ENCODE measurements around the gene TUBB3. TPM values are rescaled to one million over a fixed set of nuclear protein-coding genes. Genes with fewer than 3 reads are reported as not detected.

The TUBB3 gene
- total and polyA plus RNA-seq, 2 experiments from 2014 or later, result 4.6 to 7.5 TPM

GRCh38 chr16:89949121-89949742, 26.1 kb downstream of the TUBB3 start:
- no peak overlapping the region for H3K27ac ChIP-seq
- TF ChIP-seq CTCF (IDR thresholded peaks at IDR 0.05; ENCODE audit: low read depth, low read length), result no peak

GRCh38 chr16:89949756-89950155, 26.6 kb downstream of the TUBB3 start:
- H3K4me3 ChIP-seq, result peak overlapping the region; percentile 52

More at GRCh38 chr16:89949121-89949742, 26.1 kb downstream of the TUBB3 start:
- peaks cover 4% of the 10 kb centered on the region for H3K4me1 ChIP-seq (ENCODE audit: low read depth)
- H3K27me3 ChIP-seq, result peaks cover 45% of the 10 kb centered on the region
- no peaks in the 10 kb centered on the region for H3K9me3 ChIP-seq (ENCODE audit: low read depth)
- no peaks in the 10 kb centered on the region for H3K36me3 ChIP-seq
- H3K4me3 ChIP-seq, result peak overlapping the region; percentile 52
- no peak for DNase-seq (ENCODE audit: low read depth in 1 of 2, low spot score in 1 of 2)

GRCh38 chr16:89951509-89951908, 28.4 kb downstream of the TUBB3 start:
- Histone ChIP-seq H3K27me3 (peaks cover 23% of the 10 kb centered on the region), H3K27ac (no peak overlapping the region), H3K4me1 (ENCODE audit: low read depth) (peaks cover 4% of the 10 kb centered on the region), H3K36me3 (no peaks in the 10 kb centered on the region), H3K9me3 (ENCODE audit: low read depth) (no peaks in the 10 kb centered on the region), H3K4me3 (no peak overlapping the region)
- DNase-seq (ENCODE audit: low read depth in 1 of 2, low spot score in 1 of 2), result no peak
- TF ChIP-seq CTCF (IDR thresholded peaks at IDR 0.05; ENCODE audit: low read depth, low read length), result no peak

More at GRCh38 chr16:89949756-89950155, 26.6 kb downstream of the TUBB3 start:
- Histone ChIP-seq H3K4me1 (ENCODE audit: low read depth) (peaks cover 4% of the 10 kb centered on the region), H3K9me3 (ENCODE audit: low read depth) (no peaks in the 10 kb centered on the region), H3K27ac (no peak overlapping the region), H3K36me3 (no peaks in the 10 kb centered on the region), H3K27me3 (peaks cover 40% of the 10 kb centered on the region)
- TF ChIP-seq CTCF (IDR thresholded peaks at IDR 0.05; ENCODE audit: low read depth, low read length), result no peak
- DNase-seq (ENCODE audit: low read depth in 1 of 2, low spot score in 1 of 2), result no peak

GRCh38 chr16:89952049-89952448, 28.9 kb downstream of the TUBB3 start:
- Histone ChIP-seq H3K27ac (no peak overlapping the region), H3K4me1 (ENCODE audit: low read depth) (peaks cover 4% of the 10 kb centered on the region), H3K9me3 (ENCODE audit: low read depth) (no peaks in the 10 kb centered on the region), H3K27me3 (peaks cover 17% of the 10 kb centered on the region), H3K36me3 (no peaks in the 10 kb centered on the region), H3K4me3 (no peak overlapping the region)
- no peak for DNase-seq (ENCODE audit: low read depth in 1 of 2, low spot score in 1 of 2)
- TF ChIP-seq CTCF (IDR thresholded peaks at IDR 0.05; ENCODE audit: low read depth, low read length), result no peak

GRCh38 chr16:89952551-89952950, 29.4 kb downstream of the TUBB3 start:
- DNase-seq (ENCODE audit: low read depth in 1 of 2, low spot score in 1 of 2), result no peak

More at GRCh38 chr16:89952551-89952950, 29.4 kb downstream of the TUBB3 start:
- no peak overlapping the region for H3K27ac ChIP-seq
- H3K9me3 ChIP-seq (ENCODE audit: low read depth), result no peaks in the 10 kb centered on the region
- H3K36me3 ChIP-seq, result peaks cover 3% of the 10 kb centered on the region
- peaks cover 12% of the 10 kb centered on the region for H3K27me3 ChIP-seq
- TF ChIP-seq CTCF (IDR thresholded peaks at IDR 0.05; ENCODE audit: low read depth, low read length), result no peak
- peaks cover 4% of the 10 kb centered on the region for H3K4me1 ChIP-seq (ENCODE audit: low read depth)
- H3K4me3 ChIP-seq, result no peak overlapping the region
